HK-2 (cell line): Measurements from ENCODE around the gene PDC.

Experiments
- DNase-seq: peaks from one replicate; pipeline ENCODE4 v3.0.0-alpha.2; 2018; ENCODE audit not compliant: unreplicated experiment

The PDC gene

DNA sequence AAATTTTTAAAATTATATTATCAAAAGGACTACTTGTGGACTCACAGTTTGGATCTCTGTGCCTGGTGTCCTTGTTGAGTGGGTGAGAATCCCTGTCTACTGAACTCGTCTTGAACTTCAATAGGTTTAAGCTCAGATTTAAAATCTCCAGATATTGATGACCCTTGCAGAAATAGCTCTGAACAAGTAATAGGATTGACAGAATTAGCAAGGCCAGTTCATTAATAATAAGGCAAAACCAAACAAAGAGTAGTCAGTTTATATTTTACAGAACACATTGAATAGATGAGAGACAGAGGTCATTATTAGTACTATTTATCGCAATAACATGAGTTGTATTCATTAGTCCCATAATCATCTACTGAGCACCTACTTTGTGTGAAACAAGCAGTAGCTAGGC is at the start of gene PDC:
Gene PDC, minus strand, starts transcription at position 101 of the 400 bp plus-strand sequence. CDS start 11,655 bp downstream, outside the sequence.
- no peak for DNase-seq

DNA sequence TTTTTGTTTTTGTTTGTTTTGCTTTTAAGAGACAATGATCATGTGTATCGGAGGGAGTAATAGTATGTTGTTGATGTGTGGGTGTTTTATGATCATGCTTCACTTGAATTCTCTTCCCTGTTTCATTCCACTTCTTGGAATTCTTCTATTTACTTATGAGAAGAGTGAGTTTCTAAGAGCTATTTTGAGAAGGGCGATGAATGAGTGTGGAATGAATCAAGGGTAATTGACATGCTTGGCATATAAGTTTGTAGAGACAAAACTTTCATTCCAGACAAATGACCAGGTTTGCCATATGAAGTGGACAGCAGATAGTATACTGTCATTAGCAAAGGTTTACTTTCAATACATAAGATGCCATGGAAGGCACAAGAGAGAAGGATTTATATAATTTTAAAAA is 42.3 kb upstream of the PDC start:
- no peak for DNase-seq

GRCh38 chr1:186502087-186502486 is 41.2 kb upstream of the PDC start:
- no peak for DNase-seq

GRCh38 chr1:186500804-186501203 is 39.9 kb upstream of the PDC start:
- DNase-seq, result no peak

- DNase-seq, result no peak
Observed at GRCh38 chr1:186499571-186499970, 38.7 kb upstream of the PDC start.

DNA sequence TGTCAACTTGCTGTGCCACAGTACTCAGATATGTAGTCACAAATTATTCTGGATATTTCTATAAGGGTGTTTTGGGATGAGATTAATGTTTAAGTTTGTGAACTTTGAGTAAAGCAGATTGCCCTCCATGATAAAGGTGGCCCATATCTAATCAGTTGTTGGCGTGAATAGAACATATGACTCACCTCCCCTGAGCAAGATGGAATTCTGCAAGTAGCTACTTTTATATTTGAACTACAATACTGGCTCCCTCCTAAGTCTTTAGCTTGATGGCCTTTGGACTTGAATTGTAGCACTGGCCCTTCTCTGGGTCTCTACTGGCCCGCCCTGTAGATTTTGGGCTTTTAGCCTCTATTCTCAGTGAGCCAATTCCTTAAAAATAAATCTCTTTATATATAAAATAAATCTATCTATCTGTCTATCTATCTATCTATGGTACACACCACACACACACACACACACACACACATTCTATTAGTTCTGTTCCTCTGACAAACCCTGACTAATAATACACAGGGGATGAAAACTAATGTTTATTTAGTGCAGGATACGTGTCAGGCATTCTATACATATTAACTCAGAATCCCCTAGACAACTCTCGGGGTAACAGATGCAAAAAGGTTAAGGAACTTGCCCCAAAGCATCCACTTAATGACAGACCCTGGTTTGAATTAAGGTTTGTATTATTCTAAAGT is 37.9 kb upstream of the PDC start:
- DNase-seq, result no peak

DNA sequence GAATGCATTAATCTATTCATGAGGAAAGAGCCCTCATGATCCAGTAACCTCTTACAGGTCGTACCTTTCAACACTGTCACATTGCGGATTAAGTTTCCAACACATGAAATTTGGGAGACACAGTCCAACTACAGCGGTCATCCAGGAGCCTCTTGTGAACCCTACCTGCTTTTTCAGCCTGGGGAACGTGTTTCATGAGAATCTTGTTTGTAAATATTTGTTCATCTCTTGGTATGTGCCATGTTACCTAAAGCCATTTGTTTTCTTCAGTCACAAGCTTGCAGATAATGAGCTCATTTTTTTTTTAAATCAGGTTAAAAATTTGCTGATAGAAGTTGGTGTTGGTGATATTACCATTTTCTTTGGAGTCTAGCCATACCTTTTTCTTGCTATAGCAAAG is 37.2 kb upstream of the PDC start:
- no peak for DNase-seq

DNA sequence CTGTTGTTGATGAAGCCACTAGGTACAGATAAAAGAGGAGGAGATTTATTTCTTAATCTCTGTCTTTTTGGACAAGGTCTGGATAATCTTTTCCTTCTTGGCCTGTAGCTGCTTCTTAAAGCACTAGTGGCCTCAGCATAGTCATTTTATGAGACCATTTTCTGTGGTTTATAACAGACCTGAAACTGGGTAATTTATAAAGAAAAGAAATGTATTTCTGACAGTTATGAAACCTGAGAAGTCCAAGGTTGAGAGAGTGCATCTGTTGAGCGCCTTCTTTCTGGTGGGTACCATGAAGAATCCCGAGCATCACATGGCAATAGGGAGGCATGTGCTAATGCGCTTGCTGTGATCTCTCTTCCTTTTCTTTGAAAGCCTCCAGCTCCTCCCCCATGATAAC is 36.7 kb upstream of the PDC start:
- DNase-seq, result no peak

- DNase-seq, result no peak
Observed at GRCh38 chr1:186496171-186496851, 35.4 kb upstream of the PDC start.

- no peak for DNase-seq
Observed at GRCh38 chr1:186494832-186495271, 33.9 kb upstream of the PDC start.

GRCh38 chr1:186492531-186493291 is 31.8 kb upstream of the PDC start:
- no peak for DNase-seq

GRCh38 chr1:186491336-186491735 is 30.4 kb upstream of the PDC start:
- DNase-seq, result no peak

- DNase-seq, result no peak
Observed at GRCh38 chr1:186487163-186487562, 26.2 kb upstream of the PDC start.

DNA sequence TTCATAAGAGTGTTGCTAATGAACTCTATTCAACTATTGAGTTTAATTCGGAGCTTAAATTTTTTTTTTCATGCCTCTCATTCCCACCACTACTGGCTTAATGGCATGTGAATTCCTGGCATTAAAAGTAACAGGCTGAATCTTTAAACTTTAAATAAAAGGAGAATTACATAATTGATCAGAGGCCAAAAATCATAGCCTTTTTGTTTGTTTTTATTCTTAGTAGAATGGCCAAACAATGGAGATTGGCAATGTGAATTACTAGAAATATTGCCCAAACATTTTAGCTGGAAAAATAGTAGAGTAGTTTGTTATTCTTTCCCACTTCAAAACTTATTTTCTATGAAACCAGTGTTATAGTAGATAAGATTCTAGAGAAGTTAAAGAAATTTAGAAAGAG is 25.1 kb upstream of the PDC start:
- no peak for DNase-seq

DNA sequence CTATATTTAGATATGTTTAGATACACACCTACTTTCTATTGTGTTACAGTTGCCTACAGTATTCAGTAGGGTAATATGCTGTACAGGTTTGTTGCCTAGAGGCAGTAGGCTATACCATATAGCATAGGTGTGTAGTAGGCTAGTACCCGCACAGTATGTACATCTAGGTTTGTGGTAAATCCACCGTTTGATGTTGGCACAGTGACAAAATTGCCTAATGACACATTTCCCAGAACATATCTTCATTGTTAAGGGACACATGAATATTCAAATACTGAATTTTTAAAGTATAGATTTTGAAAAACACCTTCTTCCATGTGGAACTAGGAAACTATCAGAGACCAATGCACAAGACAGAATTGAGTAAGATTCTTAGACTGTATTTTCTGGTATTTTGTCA is 22.6 kb upstream of the PDC start:
- no peak for DNase-seq

- peak; percentile 51 for DNase-seq
Observed at GRCh38 chr1:186482661-186483255, 21.8 kb upstream of the PDC start.

DNA sequence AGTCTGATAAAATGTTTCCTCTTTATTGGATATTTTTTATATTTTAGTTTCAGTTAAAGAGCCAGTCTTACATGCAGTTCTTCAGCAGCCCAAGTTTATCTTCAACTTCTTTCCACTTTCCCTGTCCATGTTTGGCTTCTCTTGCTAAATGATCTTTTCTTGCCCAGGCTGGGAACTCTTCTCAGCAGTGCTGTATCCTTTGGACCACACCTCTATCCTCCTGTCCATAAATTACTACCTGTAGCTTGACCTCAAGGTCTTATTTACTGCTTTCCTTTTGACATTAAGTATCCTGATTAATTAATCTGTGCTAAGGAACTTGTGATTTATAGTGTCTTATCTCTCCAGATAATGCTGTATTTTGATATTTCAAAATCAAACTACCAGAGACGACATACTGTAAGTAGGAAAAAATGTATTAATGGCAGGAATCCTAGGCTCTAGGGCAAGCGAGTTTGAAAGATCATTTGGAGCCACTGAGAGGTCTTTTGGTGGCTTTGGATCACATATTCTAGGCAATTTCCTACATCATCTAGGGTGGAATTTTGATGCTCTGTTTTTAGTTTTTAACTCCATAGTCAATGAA is 20.5 kb upstream of the PDC start:
- no peak for DNase-seq

GRCh38 chr1:186479162-186479561 is 18.2 kb upstream of the PDC start:
- DNase-seq, result no peak

DNA sequence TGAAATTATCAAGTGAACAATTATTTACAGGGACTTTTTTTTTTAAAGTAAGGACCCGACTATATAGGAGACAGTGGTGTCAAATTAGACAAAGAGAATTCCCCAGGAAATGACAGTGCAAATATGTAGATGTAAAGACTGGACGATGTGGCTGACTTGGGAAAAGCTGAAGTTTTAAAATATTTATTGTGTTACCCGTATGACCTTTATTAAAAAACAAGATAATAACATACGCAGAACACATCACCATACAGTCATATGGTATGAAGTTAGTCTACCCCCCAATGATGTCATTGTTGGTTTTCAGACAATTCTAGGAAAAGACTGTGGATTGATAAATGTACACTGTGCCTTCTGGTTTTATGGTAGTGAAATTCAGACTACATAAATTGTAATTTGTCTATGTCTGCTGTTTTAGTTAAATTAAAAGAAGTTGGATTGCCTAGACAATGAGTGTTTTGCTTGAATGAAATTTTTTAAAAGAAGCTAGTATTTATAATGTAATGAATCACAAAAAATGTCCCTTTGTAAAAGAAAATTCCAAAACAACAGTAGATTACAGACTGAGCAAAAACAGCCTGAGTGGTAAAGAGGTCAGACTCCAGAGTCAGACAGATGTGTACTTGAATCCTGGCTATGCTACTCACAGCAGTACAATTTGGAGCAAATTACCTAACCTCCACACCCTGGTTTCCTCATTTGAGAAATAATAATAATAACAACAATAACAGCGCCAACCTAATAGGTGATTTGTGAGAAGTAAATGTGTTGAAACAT is 15.5 kb upstream of the PDC start:
- DNase-seq, result no peak

GRCh38 chr1:186474208-186474607 is 13.3 kb upstream of the PDC start:
- peak; percentile 14 for DNase-seq

- no peak for DNase-seq
Observed at GRCh38 chr1:186473047-186473446, 12.1 kb upstream of the PDC start.
